Ureter (tissue), 1 donor: Measurements from ENCODE around the gene USP17L5. TPM values are rescaled to one million over a fixed set of nuclear protein-coding genes. Genes with fewer than 3 reads are reported as not detected.
"Not testable (repeated sequence)": the region's sequence is repeated elsewhere in the genome, so short reads cannot be mapped to it uniquely, and the experiment has no call there.

Experiments used
- DNase-seq: peaks from one replicate; pipeline ENCODE4 v3.0.0-alpha.2; 2020; ENCODE audit warnings: low spot score
- total RNA-seq: library from RNA; stranded (reverse); gene quantifications from one replicate; pipeline ENCODE4 v1.2.4, GENCODE V29; 2023
- donor health status: DM: yes; HTN: yes; CAD: no.

USP17L5 gene
- not detected for total RNA-seq

GRCh38 chr4:9339103-9339502 lies at the start of gene USP17L5:
Gene USP17L5, plus strand, starts transcription at chr4:9339403. Its CDS starts 0 bp downstream, at chr4:9339403.
- not testable (repeated sequence) for DNase-seq

GRCh38 chr4:9324191-9324590 lies 15.0 kb upstream of the USP17L5 start:
- not testable (repeated sequence) for DNase-seq

GRCh38 chr4:9324865-9325264 lies 14.3 kb upstream of the USP17L5 start, which contains the start of gene USP17L24:
Gene USP17L24, plus strand, starts transcription at chr4:9325165. Its CDS starts 0 bp downstream, at chr4:9325165.
- DNase-seq, result not testable (repeated sequence)

GRCh38 chr4:9329611-9330010 lies 9.6 kb upstream of the USP17L5 start, which contains the start of gene USP17L25:
Gene USP17L25, plus strand, starts transcription at chr4:9329911. Its CDS starts 0 bp downstream, at chr4:9329911.
- not testable (repeated sequence) for DNase-seq

- not testable (repeated sequence) for DNase-seq
Measured at GRCh38 chr4:9334358-9334757, 4.8 kb upstream of the USP17L5 start, which contains the start of gene USP17L26. Gene USP17L26, plus strand, starts transcription at chr4:9334658. Its CDS starts 0 bp downstream, at chr4:9334658.

- DNase-seq, result not testable (repeated sequence)
Measured at GRCh38 chr4:9343848-9344247, 4.6 kb downstream of the USP17L5 start, which contains the start of gene USP17L27. Gene USP17L27, plus strand, starts transcription at chr4:9344148. Its CDS starts 0 bp downstream, at chr4:9344148.

- not testable (repeated sequence) for DNase-seq
Measured at GRCh38 chr4:9348593-9348992, 9.4 kb downstream of the USP17L5 start, which contains the start of gene USP17L28. Gene USP17L28, plus strand, starts transcription at chr4:9348893. Its CDS starts 0 bp downstream, at chr4:9348893.

GRCh38 chr4:9350866-9351265 lies 11.7 kb downstream of the USP17L5 start:
- DNase-seq, result not testable (repeated sequence)

GRCh38 chr4:9353338-9353737 lies 14.1 kb downstream of the USP17L5 start, which contains the start of gene USP17L29:
Gene USP17L29, plus strand, starts transcription at chr4:9353638. Its CDS starts 0 bp downstream, at chr4:9353638.
- not testable (repeated sequence) for DNase-seq

- DNase-seq, result not testable (repeated sequence)
Measured at GRCh38 chr4:9362829-9363228, 23.6 kb downstream of the USP17L5 start, which contains the start of gene USP17L30. Gene USP17L30, plus strand, starts transcription at chr4:9363129. Its CDS starts 0 bp downstream, at chr4:9363129.

GRCh38 chr4:9379881-9380280 lies 40.7 kb downstream of the USP17L5 start:
- DNase-seq, result not testable (repeated sequence)

GRCh38 chr4:9381012-9381534 lies 41.9 kb downstream of the USP17L5 start:
- DNase-seq, result peak; percentile 43

GRCh38 chr4:9384126-9384525 lies 44.9 kb downstream of the USP17L5 start:
- no peak for DNase-seq

- not testable (repeated sequence) for DNase-seq
Measured at GRCh38 chr4:9389001-9389400, 49.8 kb downstream of the USP17L5 start.

Other genes starting within 250 kb of the USP17L5 start
- not detected for gene FAM90A26, start 169.0 kb upstream of the USP17L5 start, total RNA-seq
- gene USP17L10, start 128.7 kb upstream of the USP17L5 start, total RNA-seq, result not detected
- gene USP17L11, start 124.0 kb upstream of the USP17L5 start, total RNA-seq, result 0.29 TPM
- gene USP17L12, start 119.3 kb upstream of the USP17L5 start, total RNA-seq, result not detected
- gene USP17L13, start 114.5 kb upstream of the USP17L5 start, total RNA-seq, result not detected
- gene USP17L15, start 105.0 kb upstream of the USP17L5 start, total RNA-seq, result not detected
- not detected for gene USP17L17, start 95.5 kb upstream of the USP17L5 start, total RNA-seq
- 0.29 TPM for gene USP17L18, start 90.8 kb upstream of the USP17L5 start, total RNA-seq
- not detected for gene USP17L19, start 86.0 kb upstream of the USP17L5 start, total RNA-seq
- gene USP17L20, start 81.3 kb upstream of the USP17L5 start, total RNA-seq, result not detected
- gene USP17L21, start 76.5 kb upstream of the USP17L5 start, total RNA-seq, result not detected
- gene USP17L22, start 71.8 kb upstream of the USP17L5 start, total RNA-seq, result not detected
- not detected for gene USP17L24, start 14.2 kb upstream of the USP17L5 start, total RNA-seq
- gene USP17L25, start 9.5 kb upstream of the USP17L5 start, total RNA-seq, result not detected
- gene USP17L26, start 4.7 kb upstream of the USP17L5 start, total RNA-seq, result not detected
- gene USP17L27, start 4.7 kb downstream of the USP17L5 start, total RNA-seq, result not detected
- not detected for gene USP17L28, start 9.5 kb downstream of the USP17L5 start, total RNA-seq
- not detected for gene USP17L29, start 14.2 kb downstream of the USP17L5 start, total RNA-seq
- gene USP17L30, start 23.7 kb downstream of the USP17L5 start, total RNA-seq, result not detected
- not detected for gene DEFB131A, start 105.0 kb downstream of the USP17L5 start, total RNA-seq